Activated CD4-positive, CD25-positive, alpha-beta regulatory T cell treated with anti-CD3 and anti-CD28 coated beads, Interleukin-2, amount 50 U/mL, for 16 hours (primary cell): ENCODE measurements around the gene RNF225.
A peak's percentile ranks its signal among the peaks of the same experiment; 100 is the strongest.
"Not testable (repeated sequence)": the region's sequence is repeated elsewhere in the genome, so short reads cannot be mapped to it uniquely, and the experiment has no call there.

Experiments used
- DNase-seq: peaks from one replicate; pipeline ENCODE4 v3.0.0-alpha.2; 2020; ENCODE audit warnings: low read depth, low spot score

The RNF225 gene

DNA sequence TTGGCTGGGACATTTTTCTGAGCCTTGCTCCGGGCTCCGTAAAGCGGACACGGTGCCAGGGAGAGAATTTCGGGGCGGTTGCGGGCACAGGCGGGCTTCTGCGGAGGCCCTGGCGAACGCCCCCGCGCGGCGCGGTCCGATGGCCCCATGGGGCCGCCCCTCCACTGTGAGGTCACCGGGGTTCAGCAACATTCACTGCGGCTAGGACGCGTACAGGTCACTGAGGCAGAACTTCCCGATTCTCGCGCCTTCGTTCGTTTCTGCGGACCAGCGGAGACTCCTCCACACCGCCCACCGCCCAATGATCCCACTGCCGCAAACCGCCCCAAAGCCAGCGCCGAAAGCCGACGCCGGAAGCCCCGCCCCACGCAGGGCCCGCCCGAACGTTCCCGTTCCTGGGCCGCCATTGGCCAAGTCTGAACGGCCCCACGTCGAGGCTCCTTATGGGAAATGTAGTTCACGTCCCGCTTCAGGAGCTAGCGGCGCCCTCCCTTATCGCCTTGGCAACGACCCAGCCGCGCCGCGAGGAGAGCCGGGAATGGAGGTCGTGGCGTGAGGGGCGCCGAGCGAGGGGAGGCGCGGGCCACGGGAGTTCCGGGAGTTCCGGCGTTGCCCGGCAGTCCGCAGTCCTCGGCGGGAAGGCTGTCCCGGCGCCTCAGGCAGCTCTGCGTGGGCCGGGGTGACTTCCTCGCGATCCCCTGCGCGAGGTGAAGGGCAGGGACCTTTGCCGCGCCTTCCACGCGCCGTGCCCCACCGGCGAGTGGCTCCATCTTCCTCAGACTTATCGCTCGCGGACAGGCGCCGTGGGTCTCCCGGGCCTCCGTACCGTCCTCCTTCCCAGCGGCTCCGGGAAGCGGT is 12.9 kb downstream of the RNF225 start, which contains the start of gene ZNF584:
Gene ZNF584 (plus strand): TSS at position 498 of the 858 bp plus-strand sequence. CDS start 499 bp downstream, outside the sequence.
- peak; percentile 89 for DNase-seq

DNA sequence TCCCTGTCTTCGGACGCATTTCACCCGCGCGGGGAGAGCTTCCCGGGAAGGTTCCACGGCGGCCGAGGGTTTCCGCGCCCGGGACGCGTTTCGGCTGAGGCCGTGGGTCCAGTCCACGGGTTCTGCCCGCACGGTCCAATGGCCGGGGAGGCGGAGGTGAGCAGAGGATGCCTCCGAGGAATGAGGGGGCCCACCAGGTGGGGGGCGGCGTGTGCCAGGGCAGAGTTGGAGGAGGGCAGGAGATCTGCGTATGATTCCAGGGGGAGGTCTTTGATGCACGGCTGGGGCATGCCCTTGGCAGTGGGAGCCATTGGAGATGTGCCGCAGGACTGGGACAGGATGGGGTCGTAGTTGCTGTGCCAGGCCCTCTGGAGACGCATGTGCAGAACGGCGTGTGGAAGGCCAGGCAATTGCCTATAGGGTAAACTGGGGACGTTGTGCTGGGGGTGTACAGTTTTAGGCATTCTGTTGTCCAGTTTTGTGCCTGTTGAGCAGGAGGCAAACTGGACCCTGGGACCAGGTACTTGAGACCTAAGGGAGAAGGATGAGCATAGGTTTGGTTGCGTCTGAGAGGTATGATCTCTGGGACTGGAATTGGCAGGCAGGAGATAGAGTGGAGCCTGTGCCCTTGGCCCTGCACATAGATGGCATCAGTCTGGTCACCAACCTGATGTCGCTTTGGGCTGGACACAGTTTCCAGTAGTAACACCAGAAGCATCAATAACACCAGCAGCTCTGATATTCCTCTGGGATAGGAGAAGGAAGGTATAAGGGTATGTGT is 13.7 kb downstream of the RNF225 start:
- DNase-seq, result no peak

DNA sequence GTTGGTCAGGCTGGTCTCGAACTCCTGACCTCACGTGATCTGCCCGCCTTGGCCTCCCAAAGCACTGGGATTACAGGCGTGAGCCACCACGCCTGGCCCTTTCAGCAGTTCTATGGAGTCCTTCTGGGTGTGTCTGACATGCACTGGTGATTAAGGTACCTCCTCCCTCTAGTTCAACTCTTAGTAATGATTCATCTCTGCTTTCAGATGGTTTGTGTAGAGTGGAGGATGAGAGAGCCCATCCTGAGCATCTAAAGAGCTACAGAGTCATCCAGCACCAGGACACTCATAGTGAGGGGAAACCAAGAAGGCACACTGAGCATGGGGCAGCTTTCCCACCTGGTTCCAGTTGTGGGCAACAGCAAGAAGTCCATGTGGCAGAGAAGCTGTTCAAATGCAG is 21.1 kb downstream of the RNF225 start:
- DNase-seq, result no peak

DNA sequence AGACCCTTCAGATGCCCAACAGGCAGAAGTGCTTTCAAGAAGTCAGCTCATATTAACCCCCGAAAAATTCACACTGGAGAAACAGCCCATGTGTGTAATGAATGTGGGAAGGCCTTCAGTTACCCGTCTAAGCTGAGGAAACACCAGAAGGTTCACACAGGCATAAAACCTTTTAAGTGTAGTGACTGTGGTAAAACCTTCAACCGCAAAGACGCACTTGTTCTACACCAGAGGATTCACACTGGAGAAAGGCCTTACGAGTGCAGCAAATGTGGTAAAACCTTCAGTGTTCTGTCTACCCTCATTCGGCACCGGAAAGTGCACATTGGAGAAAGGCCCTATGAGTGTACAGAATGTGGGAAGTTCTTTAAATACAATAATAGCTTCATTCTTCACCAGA is 21.6 kb downstream of the RNF225 start:
- DNase-seq, result no peak

DNA sequence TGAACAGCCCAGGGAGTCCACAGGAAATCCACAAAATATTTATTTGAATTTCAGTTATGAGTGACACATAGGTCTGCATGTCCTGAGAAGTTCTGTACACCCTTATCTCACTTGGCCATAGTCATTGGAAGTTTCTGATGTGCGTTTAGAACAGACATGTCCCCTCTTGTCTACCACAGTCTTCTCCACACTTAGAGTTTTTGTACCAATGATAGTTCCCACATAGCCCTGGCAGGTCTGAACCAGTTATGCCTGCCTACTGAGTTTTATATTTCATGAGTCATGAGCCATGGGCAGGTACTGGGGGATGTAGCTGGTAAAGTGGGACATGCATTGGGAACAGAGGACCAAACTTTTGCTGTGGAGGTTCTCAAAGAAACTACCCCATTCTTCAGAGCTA is 33.2 kb downstream of the RNF225 start:
- DNase-seq, result no peak

- DNase-seq, result no peak
Measured at GRCh38 chr19:58429745-58430144, 34.3 kb downstream of the RNF225 start.

- no peak for DNase-seq
Measured at GRCh38 chr19:58434217-58434616, 38.8 kb downstream of the RNF225 start.

GRCh38 chr19:58439576-58440554 is 44.4 kb downstream of the RNF225 start, which contains the start of gene ZNF132:
Gene ZNF132 (minus strand): TSS chr19:58440153. CDS start chr19:58439821, 332 bp downstream.
- DNase-seq, result peak; percentile 93

GRCh38 chr19:58440556-58440955 is 45.1 kb downstream of the RNF225 start:
- no peak for DNase-seq

- DNase-seq, result not testable (repeated sequence)
Measured at GRCh38 chr19:58442986-58443385, 47.5 kb downstream of the RNF225 start.
